SKM-1 (cell line): ENCODE results near the gene KCTD11.

Source experiments
- DNase-seq: peaks from one replicate; lab custom pipeline; 2025; ENCODE audit not compliant: unreplicated experiment; lab: John Stamatoyannopoulos, UW

Gene KCTD11

GRCh38 chr17:7351665-7352502, at the start of gene KCTD11:
Gene KCTD11 (plus strand): TSS chr17:7352162.
- no peak for DNase-seq

DNA sequence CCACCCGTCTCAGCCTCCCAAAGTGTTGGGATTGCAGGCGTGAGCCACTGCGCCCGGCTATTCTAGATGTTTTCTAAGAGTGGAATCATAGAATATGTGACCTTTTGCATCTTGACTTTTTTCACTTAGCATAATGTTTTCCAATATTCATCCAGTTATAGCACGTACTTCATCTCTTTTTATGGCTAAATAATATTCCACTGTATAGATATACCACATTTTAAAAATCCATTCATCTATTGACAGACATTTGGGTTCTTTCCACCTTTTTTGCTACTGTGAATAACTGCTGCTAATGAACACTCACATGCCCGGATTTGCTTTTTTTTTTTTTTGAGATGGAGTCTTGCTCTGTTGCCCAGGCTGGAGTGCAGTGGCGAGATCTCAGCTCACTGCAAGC, 47.8 kb upstream of the KCTD11 start:
- no peak for DNase-seq

DNA sequence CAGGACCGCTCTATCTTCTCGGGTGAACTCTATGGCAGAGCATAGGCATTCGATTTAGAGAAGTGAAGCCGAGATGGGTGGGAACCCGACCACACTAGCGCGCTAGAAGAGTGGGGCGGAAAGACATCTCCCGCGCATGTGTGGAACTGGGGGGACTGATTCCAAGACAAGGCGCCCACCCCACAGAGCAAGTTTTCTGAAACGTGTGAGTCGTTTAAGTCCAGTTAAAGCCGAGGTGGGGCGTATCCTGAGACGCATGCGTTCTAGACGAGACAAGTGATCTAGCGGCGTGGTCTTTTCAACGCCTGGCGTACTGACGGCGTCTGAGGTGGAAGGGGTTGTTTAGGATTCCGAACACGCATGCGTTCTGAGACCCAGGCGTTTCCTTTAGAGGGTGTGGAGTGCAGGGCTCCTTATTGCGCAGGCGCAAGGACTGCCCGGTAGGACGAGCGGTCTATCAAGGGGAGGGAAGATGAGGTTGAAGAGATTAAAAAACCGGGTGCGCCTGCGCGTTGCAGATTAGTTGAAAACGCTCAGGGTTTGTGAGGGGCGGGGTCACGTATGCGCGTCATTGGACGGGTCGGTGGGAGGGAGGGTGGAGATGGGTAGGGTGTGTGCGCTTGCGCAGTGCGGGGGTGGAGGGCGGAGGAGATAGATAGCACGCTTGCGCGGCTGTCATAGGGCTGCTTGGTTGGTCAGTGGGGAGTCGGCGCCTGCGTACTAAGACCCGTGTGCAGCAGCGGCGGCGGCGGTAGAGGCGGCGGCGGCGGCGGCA, 44.9 kb upstream of the KCTD11 start, which contains the start of gene EIF5A:
Gene EIF5A (plus strand): TSS at position 718 of the 775 bp plus-strand sequence. CDS start 2,008 bp downstream, outside the sequence.
- peak; percentile 93 for DNase-seq

- no peak for DNase-seq
Observed at GRCh38 chr17:7307686-7308624, 44.0 kb upstream of the KCTD11 start.

DNA sequence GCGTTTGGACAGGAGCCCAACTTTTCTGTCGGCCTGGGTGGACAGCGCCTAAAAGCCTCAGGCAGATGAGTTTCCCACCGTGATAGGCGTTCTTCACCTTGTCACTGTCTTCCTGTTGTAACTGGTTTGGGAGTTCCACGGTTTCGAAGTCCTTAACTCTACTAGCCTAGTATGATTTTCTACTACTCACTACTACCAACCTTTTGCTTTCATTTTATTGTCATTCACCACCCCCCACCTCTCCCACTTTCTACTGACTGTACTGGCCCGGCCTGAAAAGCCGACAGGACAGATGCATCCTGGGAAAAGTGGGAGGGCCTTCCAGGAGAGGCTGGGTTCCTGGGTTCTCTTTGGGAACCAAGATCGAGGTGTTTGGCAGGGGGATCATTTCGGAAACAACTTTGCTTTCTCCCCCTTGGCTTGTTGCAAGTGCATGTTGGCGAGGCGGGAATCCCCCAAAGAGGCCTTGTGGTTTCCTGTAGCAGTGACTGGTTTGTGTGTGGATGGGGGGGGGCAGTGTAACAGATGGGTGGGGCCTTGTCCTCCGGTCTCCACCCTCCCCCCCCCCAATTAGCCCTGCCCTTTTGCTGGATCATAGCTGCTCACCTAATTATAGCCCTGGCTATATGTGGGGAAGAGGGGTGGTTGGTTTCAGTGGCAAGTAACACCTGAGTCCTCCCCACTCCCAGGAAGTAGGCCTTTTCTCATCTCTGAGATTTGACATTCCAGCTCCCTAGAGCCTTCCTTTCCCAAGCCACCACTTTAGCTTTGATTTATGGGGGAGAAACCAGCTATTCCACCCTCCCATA, 43.1 kb upstream of the KCTD11 start:
- DNase-seq, result peak; percentile 19

DNA sequence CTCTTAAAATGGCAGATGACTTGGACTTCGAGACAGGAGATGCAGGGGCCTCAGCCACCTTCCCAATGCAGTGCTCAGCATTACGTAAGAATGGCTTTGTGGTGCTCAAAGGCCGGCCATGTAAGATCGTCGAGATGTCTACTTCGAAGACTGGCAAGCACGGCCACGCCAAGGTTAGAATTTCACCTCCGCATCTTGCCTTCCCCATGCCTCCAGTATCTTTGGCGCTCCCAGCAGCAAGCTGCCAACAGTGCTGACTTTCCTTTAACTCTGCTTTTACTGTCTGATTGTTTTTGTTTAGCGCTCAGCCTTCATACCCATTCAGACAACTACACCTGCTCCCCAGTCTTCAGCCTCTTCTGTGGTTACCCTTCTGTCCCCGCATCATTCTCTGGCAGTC, 42.3 kb upstream of the KCTD11 start:
- DNase-seq, result no peak

GRCh38 chr17:7311110-7311705, 40.8 kb upstream of the KCTD11 start:
- no peak for DNase-seq

GRCh38 chr17:7312432-7313087, 39.4 kb upstream of the KCTD11 start:
- DNase-seq, result no peak

GRCh38 chr17:7313088-7313889, 38.7 kb upstream of the KCTD11 start:
- no peak for DNase-seq

GRCh38 chr17:7313890-7314718, 37.9 kb upstream of the KCTD11 start:
- DNase-seq, result no peak

DNA sequence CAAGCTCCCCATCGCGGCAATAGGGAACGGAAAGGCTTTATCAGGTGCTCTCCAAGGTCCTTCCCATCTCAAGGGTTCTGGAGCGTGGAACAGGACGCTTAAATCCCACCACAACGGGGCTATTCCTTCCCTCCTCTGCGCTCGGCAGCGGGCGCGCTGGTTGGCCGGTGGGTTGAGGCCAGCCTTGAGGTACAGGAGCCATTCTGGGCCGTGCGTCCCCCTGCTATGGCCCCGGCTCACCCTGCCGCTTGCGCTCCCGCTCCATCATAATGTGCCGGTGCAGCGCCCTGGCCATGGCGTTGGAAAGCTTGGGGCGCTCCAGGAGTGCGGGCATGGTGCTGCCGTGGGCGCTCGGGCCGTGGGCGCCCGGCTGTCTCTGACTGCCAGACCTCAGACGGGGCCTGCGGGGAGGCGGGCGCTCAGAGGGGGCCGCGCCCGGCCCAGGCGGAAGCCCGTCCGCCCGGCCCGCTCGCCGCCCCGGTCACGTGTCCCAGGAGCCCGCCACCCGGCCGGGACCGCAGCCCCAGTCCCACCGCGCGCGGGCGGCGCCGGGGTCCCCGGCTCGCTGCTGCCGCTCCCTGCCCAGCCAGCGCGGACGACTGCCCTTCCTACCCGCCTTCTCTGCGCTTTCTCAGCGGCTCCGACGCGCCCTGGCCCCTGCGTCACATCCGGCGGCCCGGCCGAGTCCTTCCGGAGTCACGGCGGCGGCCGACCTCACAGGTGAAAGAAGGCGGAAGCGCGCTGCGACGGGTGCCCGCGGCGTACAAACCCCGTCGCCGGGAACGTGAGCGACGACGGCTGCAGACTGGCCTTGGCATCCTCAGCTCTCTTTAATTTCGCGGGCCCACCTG, 37.0 kb upstream of the KCTD11 start, which contains the start of gene GPS2:
Gene GPS2 (minus strand): TSS at position 642 of the 851 bp plus-strand sequence. CDS start 308 bp downstream, at position 334.
- no peak for DNase-seq

- no peak for DNase-seq
Observed at GRCh38 chr17:7315570-7316235, 36.3 kb upstream of the KCTD11 start.

- DNase-seq, result no peak
Observed at GRCh38 chr17:7317161-7317803, 34.7 kb upstream of the KCTD11 start.

GRCh38 chr17:7318121-7318860, 33.7 kb upstream of the KCTD11 start:
- DNase-seq, result no peak

GRCh38 chr17:7321466-7321865, 30.5 kb upstream of the KCTD11 start:
- DNase-seq, result no peak
